Vagina (tissue), 2 donors: ENCODE data around the gene NAGA. TPM values are rescaled to one million over a fixed set of nuclear protein-coding genes. Genes with fewer than 3 reads are reported as not detected.

Experiments used
- DNase-seq, 2 donors: peaks; one replicate each; pipeline ENCODE4 v3.0.0-alpha.2; 2017; ENCODE audit errors: extremely low spot score in 2 of 2
- H3K27ac ChIP-seq: fragments of 200-600 bp; sonication (generic); one replicate; pipeline ENCODE4 v1.5.1; 2019
- H3K27me3 ChIP-seq: fragments of 200-600 bp; sonication (generic); one replicate; pipeline ENCODE4 v1.5.1; 2019
- H3K36me3 ChIP-seq, 2 donors: fragments of 200-600 bp; sonication (generic); one replicate each; pipeline ENCODE4 v1.5.1; 2017 to 2019
- H3K4me1 ChIP-seq: fragments of 200-600 bp; sonication (generic); one replicate; pipeline ENCODE4 v1.5.1; 2019
- H3K4me3 ChIP-seq, 2 donors: fragments of 200-600 bp; sonication (generic); 1 replicate in 1 of 2; 2 replicates in 1 of 2; pipeline ENCODE4 v1.5.1; 2016 to 2019
- H3K9me3 ChIP-seq: fragments of 200-600 bp; sonication (generic); one replicate; pipeline ENCODE4 v1.5.1; 2019
- CTCF ChIP-seq, 3 experiments: fragments of 450-650 bp in 2 of 3; fragments of 200-600 bp in 1 of 3; sonication (generic) in 1 of 3; IDR thresholded peaks; one replicate each; pipeline ENCODE4 v1.5.1; 2017 to 2019; ENCODE audit warnings: antibody characterized with exemption in 3 of 3, mild to moderate bottlenecking in 2 of 3, moderate library complexity in 2 of 3
- POLR2A ChIP-seq, 2 donors: fragments of 450-650 bp; IDR thresholded peaks; one replicate each; pipeline ENCODE4 v1.6.1; 2017; ENCODE audit warnings: antibody characterized with exemption in 2 of 2, mild to moderate bottlenecking in 2 of 2, moderate library complexity in 2 of 2
- POLR2AphosphoS5 ChIP-seq, 2 donors: sonication (generic); formaldehyde crosslinking; IDR thresholded peaks; one replicate each; pipeline ENCODE4 v1.9.0; 2017; ENCODE audit warnings: antibody characterized with exemption in 2 of 2, mild to moderate bottlenecking in 2 of 2, low read depth in 1 of 2; ENCODE audit not compliant: insufficient read depth in 1 of 2
- intact Hi-C: fragments of 100-400 bp; cut with DNase I; formaldehyde crosslinking; loops from one replicate; pipeline ENCODE4 v1.15.1; 2023
- small RNA-seq: library from RNA; depleted of rRNA; stranded (forward); fragments of <200 nt; gene quantifications from one replicate; pipeline ENCODE3, GENCODE V24; 2016
- total RNA-seq: library from RNA; depleted of rRNA; stranded (reverse); fragments of >200 nt; gene quantifications from one replicate; pipeline ENCODE4 v1.2.3, GENCODE V29; 2016

NAGA gene
- total RNA-seq, 1 donor from 2014 or later: 28.2 TPM

DNA sequence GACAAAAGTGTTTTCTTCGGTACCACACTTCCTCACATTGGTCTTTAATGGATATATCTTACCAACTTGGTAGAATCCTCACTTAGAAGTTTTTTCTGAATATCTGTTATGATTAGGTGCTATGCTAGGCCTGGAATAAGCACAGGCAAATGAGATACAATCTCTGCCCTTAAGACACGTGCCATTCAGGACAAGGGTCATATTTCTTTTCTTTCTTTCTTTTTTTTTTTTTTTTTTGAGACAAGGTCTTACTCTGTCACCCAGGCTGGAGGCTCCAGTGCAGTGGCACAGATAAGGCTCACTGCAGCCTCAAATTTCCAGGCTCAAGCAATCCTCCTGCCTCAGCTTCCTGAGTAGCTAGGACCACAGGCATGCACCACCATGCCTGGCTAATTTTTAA lies 49.0 kb downstream of the NAGA start:
- Histone ChIP-seq H3K27ac (no peak overlapping the region), H3K9me3 (no peaks in the 10 kb centered on the region), H3K27me3 (no peaks in the 10 kb centered on the region), H3K4me3 (no peak overlapping the region), H3K36me3 (no peaks in the 10 kb centered on the region), H3K4me1 (no peaks in the 10 kb centered on the region)
- TF ChIP-seq CTCF (IDR thresholded peaks at IDR 0.05) (no peak), POLR2A (IDR thresholded peaks at IDR 0.05) (no peak), POLR2AphosphoS5 (IDR thresholded peaks at IDR 0.05; ENCODE audit: insufficient read depth in 1 of 2, low read depth in 1 of 2) (no peak)
- no peak for DNase-seq
- intact Hi-C loops: no loop called here

GRCh38 chr22:42018224-42018623 lies 52.4 kb downstream of the NAGA start:
- no peak for TF ChIP-seq POLR2A (IDR thresholded peaks at IDR 0.05)
- no peak for TF ChIP-seq POLR2AphosphoS5 (IDR thresholded peaks at IDR 0.05; ENCODE audit: insufficient read depth in 1 of 2, low read depth in 1 of 2)
- no peak for TF ChIP-seq CTCF (IDR thresholded peaks at IDR 0.05)
- DNase-seq: no peak
- no peaks in the 10 kb centered on the region for H3K36me3 ChIP-seq
- H3K9me3 ChIP-seq: no peaks in the 10 kb centered on the region
- H3K27ac ChIP-seq: no peak overlapping the region
- no peaks in the 10 kb centered on the region for H3K27me3 ChIP-seq
- no peaks in the 10 kb centered on the region for H3K4me1 ChIP-seq
- H3K4me3 ChIP-seq: no peak overlapping the region
- intact Hi-C loops: no loop called here

- H3K36me3 ChIP-seq: no peaks in the 10 kb centered on the region
- H3K27me3 ChIP-seq: no peaks in the 10 kb centered on the region
- no peaks in the 10 kb centered on the region for H3K9me3 ChIP-seq
- TF ChIP-seq CTCF (IDR thresholded peaks at IDR 0.05) (no peak), POLR2AphosphoS5 (IDR thresholded peaks at IDR 0.05; ENCODE audit: insufficient read depth in 1 of 2, low read depth in 1 of 2) (no peak), POLR2A (IDR thresholded peaks at IDR 0.05) (no peak)
- H3K4me1 ChIP-seq: no peaks in the 10 kb centered on the region
- no peak overlapping the region for H3K27ac ChIP-seq
- H3K4me3 ChIP-seq: no peak overlapping the region
- intact Hi-C loops: no loop called here
- DNase-seq: no peak
Measured at GRCh38 chr22:42016111-42016510, 54.5 kb downstream of the NAGA start.

DNA sequence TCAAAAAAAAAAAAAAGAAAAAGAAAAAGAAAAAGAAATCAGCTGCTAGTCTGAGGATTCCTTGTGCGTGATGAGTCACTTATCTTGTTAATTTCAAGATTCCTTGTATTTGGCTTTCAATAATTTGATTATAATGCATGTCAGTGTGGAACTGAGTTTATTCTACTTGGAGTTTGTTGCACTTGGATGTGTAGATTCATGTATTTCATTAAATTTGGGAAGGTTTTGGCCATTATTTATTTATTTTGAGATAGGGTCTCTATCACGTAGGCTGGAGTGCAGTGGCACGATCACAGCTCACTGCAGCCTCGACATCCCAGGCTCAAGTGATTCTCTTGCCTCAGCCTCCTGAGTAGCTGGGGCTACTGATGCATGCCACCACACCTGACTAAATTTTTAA lies 57.2 kb downstream of the NAGA start:
- Histone ChIP-seq H3K4me1 (no peaks in the 10 kb centered on the region), H3K9me3 (no peaks in the 10 kb centered on the region), H3K36me3 (no peaks in the 10 kb centered on the region), H3K27me3 (no peaks in the 10 kb centered on the region), H3K4me3 (no peak overlapping the region), H3K27ac (no peak overlapping the region)
- TF ChIP-seq POLR2AphosphoS5 (IDR thresholded peaks at IDR 0.05; ENCODE audit: insufficient read depth in 1 of 2, low read depth in 1 of 2) (no peak), POLR2A (IDR thresholded peaks at IDR 0.05) (no peak), CTCF (IDR thresholded peaks at IDR 0.05) (no peak)
- DNase-seq: no peak
- intact Hi-C loops: no loop called here

DNA sequence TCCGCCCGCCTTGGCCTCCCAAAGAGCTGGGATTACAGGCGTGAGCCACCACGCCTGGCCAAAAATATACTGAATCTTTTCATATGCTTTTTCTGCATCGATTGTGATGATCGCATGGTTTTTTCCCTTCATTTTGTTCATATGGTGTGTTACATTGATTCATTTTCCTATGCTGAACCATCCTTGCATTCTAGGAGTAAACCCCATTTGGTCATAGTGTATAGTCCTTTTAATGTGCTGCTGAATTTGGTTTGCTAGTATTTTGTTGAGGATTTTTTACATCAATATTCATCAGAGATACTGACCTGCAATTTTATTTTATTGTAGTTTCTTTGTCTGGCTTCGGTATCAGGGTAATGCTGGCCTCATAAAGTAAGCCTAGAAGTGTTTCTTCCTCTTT lies 59.8 kb downstream of the NAGA start:
- TF ChIP-seq CTCF (IDR thresholded peaks at IDR 0.05): no peak
- TF ChIP-seq POLR2AphosphoS5 (IDR thresholded peaks at IDR 0.05; ENCODE audit: insufficient read depth in 1 of 2, low read depth in 1 of 2): no peak
- no peak for TF ChIP-seq POLR2A (IDR thresholded peaks at IDR 0.05)
- no peaks in the 10 kb centered on the region for H3K9me3 ChIP-seq
- H3K27me3 ChIP-seq: no peaks in the 10 kb centered on the region

More for the DNA sequence above, 59.8 kb downstream of the NAGA start:
- no peaks in the 10 kb centered on the region for H3K36me3 ChIP-seq
- no peak for DNase-seq
- no peaks in the 10 kb centered on the region for H3K4me1 ChIP-seq
- intact Hi-C loops: no loop called here
- no peak overlapping the region for H3K27ac ChIP-seq
- no peak overlapping the region for H3K4me3 ChIP-seq

Small RNAs within 50 kb of the gene (small RNA-seq; reads per million reads assigned to genes)
- not detected for gene SNORD13P1

Other genes with a start within 250 kb of the NAGA start
- 98.0 TPM for gene SREBF2, start 237.7 kb downstream of the NAGA start, total RNA-seq
- not detected for gene SHISA8, start 155.7 kb downstream of the NAGA start, total RNA-seq
- gene TNFRSF13C, start 144.0 kb downstream of the NAGA start, total RNA-seq: not detected
- gene CENPM, start 123.7 kb downstream of the NAGA start, total RNA-seq: not detected
- gene SEPTIN3, start 101.4 kb downstream of the NAGA start, total RNA-seq: 1.5 TPM
- 2.0 TPM for gene WBP2NL, start 72.0 kb downstream of the NAGA start, total RNA-seq
- 14.2 TPM for gene PHETA2, start 3.4 kb upstream of the NAGA start, total RNA-seq
- 40.3 TPM for gene SMDT1, start 8.9 kb upstream of the NAGA start, total RNA-seq
- gene NDUFA6, start 20.0 kb upstream of the NAGA start, total RNA-seq: 42.0 TPM
- 1.7 TPM for gene CYP2D6, start 60.0 kb upstream of the NAGA start, total RNA-seq
- 30.4 TPM for gene TCF20, start 199.8 kb upstream of the NAGA start, total RNA-seq